Measurements from ENCODE around the gene YJEFN3.

Gene YJEFN3

DNA sequence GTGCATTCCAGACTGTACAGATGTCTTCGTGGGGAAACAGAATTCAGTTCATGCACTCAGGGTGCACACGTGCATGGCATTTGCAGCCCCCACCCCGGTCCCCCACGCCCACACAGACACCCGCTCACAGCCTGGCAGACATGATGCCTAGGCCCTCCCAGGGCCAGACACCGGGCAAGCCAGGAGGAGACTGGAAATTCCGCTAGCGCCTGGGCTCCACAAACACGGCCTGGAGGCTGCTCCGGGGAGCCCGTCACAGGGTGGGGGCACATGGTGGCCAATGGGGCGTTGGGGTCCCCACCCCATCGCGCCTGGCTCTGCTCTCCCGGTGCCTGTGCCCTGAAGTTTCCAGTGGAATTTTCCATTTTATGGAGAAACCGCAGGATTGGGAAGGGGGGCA is 12.9 kb downstream of the YJEFN3 start:
- TF ChIP-seq, protein P1, sequence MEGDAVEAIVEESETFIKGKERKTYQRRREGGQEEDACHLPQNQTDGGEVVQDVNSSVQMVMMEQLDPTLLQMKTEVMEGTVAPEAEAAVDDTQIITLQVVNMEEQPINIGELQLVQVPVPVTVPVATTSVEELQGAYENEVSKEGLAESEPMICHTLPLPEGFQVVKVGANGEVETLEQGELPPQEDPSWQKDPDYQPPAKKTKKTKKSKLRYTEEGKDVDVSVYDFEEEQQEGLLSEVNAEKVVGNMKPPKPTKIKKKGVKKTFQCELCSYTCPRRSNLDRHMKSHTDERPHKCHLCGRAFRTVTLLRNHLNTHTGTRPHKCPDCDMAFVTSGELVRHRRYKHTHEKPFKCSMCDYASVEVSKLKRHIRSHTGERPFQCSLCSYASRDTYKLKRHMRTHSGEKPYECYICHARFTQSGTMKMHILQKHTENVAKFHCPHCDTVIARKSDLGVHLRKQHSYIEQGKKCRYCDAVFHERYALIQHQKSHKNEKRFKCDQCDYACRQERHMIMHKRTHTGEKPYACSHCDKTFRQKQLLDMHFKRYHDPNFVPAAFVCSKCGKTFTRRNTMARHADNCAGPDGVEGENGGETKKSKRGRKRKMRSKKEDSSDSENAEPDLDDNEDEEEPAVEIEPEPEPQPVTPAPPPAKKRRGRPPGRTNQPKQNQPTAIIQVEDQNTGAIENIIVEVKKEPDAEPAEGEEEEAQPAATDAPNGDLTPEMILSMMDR (IDR thresholded peaks at IDR 0.05; ENCODE audit: borderline replicate concordance, insufficient read depth, low read depth, low read length), result no peak
- H3K4me3 ChIP-seq (ENCODE audit: low read depth, low read length), result no peak overlapping the region

DNA sequence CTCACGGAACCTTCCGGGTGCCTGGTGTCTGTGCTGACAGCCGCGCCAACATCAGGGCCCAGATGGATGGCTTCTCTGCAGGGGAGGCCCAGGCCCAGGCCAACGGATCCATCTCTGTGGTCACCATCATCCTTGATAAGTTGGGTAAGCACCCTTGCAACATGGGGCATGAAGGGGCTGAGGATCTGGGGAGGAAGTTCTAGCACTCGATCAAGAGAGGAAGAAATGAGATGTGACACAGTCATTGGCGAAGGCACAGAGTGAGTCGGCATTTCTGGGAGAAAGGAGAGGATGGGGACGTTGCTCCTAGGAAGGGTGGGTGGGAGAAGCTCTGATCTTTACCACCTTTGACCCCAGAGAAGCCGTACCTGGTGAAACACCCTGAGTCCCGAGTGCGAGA is 13.8 kb downstream of the YJEFN3 start:
- TF ChIP-seq, protein P1 (IDR thresholded peaks at IDR 0.05; ENCODE audit: borderline replicate concordance, insufficient read depth, low read depth, low read length), result no peak
- H3K4me3 ChIP-seq (ENCODE audit: low read depth, low read length), result no peak overlapping the region

DNA sequence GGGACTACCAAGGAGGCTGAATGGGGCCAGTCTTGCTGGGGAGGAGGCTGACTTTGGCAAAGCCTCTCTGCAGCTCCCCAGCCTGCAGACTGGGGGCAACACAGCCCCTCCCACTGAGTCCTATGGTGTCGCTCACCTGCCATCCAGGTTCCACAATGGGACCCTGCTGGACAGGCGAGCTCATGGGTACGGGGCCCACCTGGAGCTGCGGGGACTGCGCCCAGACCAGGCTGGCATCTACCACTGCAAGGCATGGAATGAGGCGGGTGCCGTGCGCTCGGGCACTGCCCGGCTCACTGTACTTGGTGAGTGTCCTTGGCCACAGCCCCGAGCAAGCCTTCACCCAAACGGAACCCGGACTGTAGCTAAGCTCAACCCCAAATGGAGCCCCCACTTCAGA is 14.4 kb downstream of the YJEFN3 start:
- H3K4me3 ChIP-seq (ENCODE audit: low read depth, low read length), result no peak overlapping the region
- TF ChIP-seq, protein P1 (IDR thresholded peaks at IDR 0.05; ENCODE audit: borderline replicate concordance, insufficient read depth, low read depth, low read length), result no peak

DNA sequence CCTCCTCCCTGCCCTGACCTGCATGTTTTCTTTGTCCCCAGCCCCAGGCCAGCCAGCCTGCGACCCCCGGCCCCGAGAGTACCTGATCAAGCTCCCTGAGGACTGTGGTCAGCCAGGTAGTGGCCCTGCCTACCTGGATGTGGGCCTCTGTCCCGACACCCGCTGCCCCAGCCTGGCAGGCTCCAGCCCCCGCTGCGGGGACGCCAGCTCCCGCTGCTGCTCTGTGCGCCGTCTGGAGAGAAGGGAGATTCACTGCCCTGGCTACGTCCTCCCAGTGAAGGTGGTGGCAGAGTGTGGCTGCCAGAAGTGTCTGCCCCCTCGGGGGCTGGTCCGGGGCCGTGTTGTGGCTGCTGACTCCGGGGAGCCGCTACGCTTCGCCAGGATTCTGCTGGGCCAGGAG is 14.9 kb downstream of the YJEFN3 start:
- no peak overlapping the region for H3K4me3 ChIP-seq (ENCODE audit: low read depth, low read length)
- TF ChIP-seq, protein P1 (IDR thresholded peaks at IDR 0.05; ENCODE audit: borderline replicate concordance, insufficient read depth, low read depth, low read length), result no peak

DNA sequence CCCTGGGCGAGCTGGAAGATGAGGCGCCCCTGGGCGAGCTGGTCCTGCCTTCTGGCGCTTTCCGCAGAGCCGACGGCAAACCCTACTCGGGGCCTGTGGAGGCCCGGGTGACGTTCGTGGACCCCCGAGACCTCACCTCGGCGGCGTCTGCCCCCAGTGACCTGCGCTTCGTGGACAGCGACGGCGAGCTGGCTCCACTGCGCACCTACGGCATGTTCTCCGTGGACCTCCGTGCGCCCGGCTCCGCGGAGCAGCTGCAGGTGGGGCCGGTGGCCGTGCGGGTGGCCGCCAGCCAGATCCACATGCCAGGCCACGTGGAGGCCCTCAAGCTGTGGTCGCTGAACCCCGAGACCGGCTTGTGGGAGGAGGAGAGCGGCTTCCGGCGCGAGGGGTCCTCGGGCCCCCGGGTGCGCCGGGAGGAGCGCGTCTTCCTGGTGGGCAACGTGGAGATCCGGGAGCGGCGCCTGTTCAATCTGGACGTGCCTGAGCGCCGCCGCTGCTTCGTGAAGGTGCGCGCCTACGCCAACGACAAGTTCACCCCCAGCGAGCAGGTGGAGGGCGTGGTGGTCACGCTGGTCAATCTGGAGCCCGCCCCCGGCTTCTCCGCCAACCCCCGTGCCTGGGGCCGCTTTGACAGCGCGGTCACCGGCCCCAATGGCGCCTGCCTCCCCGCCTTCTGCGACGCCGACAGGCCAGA is 15.7 kb downstream of the YJEFN3 start:
- H3K4me3 ChIP-seq (ENCODE audit: low read depth, low read length), result no peak overlapping the region
- TF ChIP-seq, protein P1 (IDR thresholded peaks at IDR 0.05; ENCODE audit: borderline replicate concordance, insufficient read depth, low read depth, low read length), result no peak

DNA sequence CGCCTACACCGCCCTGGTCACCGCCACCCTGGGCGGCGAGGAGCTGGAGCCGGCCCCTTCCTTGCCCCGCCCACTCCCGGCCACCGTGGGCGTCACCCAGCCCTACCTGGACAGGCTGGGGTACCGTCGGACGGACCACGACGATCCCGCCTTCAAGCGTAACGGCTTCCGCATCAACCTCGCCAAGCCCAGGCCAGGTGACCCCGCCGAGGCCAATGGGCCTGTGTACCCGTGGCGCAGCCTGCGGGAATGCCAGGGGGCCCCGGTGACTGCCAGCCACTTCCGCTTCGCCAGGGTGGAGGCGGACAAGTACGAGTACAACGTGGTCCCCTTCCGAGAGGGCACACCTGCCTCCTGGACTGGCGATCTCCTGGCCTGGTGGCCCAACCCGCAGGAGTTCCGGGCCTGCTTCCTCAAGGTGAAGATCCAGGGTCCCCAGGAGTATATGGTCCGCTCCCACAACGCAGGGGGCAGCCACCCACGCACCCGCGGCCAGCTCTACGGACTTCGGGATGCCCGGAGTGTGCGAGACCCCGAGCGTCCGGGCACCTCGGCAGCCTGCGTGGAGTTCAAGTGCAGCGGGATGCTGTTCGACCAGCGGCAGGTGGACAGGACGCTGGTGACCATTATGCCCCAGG is 16.4 kb downstream of the YJEFN3 start:
- TF ChIP-seq, protein P1 (IDR thresholded peaks at IDR 0.05; ENCODE audit: borderline replicate concordance, insufficient read depth, low read depth, low read length), result no peak
- H3K4me3 ChIP-seq (ENCODE audit: low read depth, low read length), result no peak overlapping the region

DNA sequence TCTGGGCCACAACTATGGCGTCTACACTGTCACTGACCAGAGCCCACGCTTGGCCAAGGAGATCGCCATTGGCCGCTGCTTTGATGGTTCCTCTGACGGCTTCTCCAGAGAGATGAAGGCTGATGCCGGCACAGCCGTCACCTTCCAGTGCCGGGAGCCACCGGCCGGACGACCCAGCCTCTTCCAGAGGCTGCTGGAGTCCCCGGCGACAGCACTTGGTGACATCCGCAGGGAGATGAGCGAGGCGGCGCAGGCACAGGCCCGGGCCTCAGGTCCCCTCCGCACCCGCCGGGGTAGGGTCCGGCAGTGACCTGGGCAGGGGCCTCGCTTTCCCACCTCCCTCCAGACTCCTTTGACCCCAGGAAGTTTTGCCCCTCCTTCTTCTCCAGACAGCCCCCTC is 17.0 kb downstream of the YJEFN3 start:
- TF ChIP-seq, protein P1 (IDR thresholded peaks at IDR 0.05; ENCODE audit: borderline replicate concordance, insufficient read depth, low read depth, low read length), result no peak
- H3K4me3 ChIP-seq (ENCODE audit: low read depth, low read length), result no peak overlapping the region

Measured in GM12875 (cell line).